ENCODE results near the gene GRIK3. TPM values are rescaled to one million over a fixed set of nuclear protein-coding genes. Genes with fewer than 3 reads are reported as not detected.
A peak's percentile ranks its signal among the peaks of the same experiment; 100 is the strongest.
"Not testable (repeated sequence)": the region's sequence is repeated elsewhere in the genome, so short reads cannot be mapped to it uniquely, and the experiment has no call there.

GRIK3 gene
- total and polyA plus RNA-seq, 4 donors = 0.03 to 0.08 (median 0.05) TPM; not detected in 1

DNA sequence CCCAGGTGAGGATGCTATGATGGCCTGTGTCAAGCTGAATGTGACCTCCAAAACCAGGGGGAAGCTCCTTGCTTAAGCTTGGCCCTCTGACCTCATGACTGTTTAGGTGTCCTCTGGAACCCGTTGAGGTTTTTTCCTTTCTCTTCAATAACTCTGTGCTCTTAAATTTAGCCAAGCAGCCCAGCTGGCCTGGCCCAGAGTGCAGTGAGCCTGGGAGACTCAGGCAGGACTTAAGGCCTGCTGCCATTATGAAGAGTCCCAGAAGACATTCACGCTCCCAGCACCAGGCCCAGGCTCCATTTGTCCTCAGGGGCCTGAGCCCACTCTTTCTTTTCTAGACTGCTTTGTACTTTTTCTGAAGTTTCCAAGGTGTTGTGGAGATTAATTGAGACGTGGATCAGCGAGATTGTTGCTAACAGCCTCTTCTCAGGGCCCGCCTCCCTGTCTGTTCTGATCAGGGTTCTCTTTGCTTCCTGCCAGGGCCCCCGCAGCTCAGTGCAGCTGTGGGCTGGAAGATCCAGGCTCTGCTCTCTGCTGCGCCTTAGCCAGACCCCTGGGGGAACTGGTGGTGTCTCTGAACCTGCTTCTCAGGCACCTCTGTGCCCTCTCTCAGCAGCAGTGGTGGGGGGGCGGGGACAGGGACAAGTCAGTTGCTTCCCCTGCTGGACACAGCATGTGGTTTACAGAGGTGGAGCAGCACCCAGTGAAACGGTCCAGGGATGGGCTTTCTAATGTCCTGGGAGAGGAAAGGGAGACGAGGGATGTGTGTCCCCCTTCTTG, 124.2 kb downstream of the GRIK3 start:
- TF ChIP-seq ATF3 (IDR thresholded peaks at IDR 0.05) (no peak), HNF4A (conservative IDR thresholded peaks at IDR 0.05) (no peak), MAX (IDR thresholded peaks at IDR 0.05) (no peak), EGR1 (IDR thresholded peaks at IDR 0.05; ENCODE audit: low read depth in 2 of 2) (no peak), JUND (IDR thresholded peaks at IDR 0.05) (no peak), ZBTB33 (IDR thresholded peaks at IDR 0.05) (no peak), SP1 (IDR thresholded peaks at IDR 0.05) (no peak), RXRA (IDR thresholded peaks at IDR 0.05) (no peak), FOXA1 (IDR thresholded peaks at IDR 0.05) (no peak), RAD21 (IDR thresholded peaks at IDR 0.05) (no peak)
- TF ChIP-seq, protein P1, sequence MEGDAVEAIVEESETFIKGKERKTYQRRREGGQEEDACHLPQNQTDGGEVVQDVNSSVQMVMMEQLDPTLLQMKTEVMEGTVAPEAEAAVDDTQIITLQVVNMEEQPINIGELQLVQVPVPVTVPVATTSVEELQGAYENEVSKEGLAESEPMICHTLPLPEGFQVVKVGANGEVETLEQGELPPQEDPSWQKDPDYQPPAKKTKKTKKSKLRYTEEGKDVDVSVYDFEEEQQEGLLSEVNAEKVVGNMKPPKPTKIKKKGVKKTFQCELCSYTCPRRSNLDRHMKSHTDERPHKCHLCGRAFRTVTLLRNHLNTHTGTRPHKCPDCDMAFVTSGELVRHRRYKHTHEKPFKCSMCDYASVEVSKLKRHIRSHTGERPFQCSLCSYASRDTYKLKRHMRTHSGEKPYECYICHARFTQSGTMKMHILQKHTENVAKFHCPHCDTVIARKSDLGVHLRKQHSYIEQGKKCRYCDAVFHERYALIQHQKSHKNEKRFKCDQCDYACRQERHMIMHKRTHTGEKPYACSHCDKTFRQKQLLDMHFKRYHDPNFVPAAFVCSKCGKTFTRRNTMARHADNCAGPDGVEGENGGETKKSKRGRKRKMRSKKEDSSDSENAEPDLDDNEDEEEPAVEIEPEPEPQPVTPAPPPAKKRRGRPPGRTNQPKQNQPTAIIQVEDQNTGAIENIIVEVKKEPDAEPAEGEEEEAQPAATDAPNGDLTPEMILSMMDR (IDR thresholded peaks at IDR 0.05; ENCODE audit: low read depth, low read length, missing input control) = no peak
- 44% methylated on average over 10 of the region's 10 CpGs for WGBS

DNA sequence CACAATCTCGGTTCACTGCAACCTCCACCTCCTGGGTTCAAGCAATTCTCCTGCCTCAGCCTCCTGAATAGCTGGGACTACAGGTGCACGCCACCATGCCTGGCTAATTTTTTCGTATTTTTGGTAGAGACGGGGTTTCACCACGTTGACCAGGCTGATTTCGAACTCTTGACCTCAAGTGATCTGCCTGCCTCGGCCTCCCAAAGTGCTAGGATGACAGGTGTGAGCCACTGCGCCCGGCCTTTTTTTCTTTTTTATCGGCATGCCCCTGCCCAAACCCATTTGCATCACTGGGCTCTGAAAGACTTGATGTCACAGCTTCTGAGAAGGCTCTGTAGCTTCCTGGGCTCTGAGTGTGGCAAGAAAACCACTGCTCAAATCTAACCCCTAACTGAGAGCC, 125.0 kb downstream of the GRIK3 start:
- 81% methylated on average over 10 of the region's 10 CpGs for WGBS
- H3K27me3 ChIP-seq (ENCODE audit: control insufficient read depth in 4 of 4, insufficient read depth in 4 of 4, low read length in 3 of 4); H3K4me3 ChIP-seq (ENCODE audit: low read depth in 1 of 3, low read length in 3 of 3); H3K36me3 ChIP-seq (ENCODE audit: control insufficient read depth in 4 of 4, insufficient read depth in 3 of 4, low read depth in 1 of 4, low read length in 3 of 4); H3K4me1 ChIP-seq (ENCODE audit: control insufficient read depth in 4 of 4, insufficient read depth in 4 of 4, low read length in 3 of 4); H3K9me3 ChIP-seq (ENCODE audit: control insufficient read depth in 4 of 4, low read length in 3 of 4); H3K27ac ChIP-seq (ENCODE audit: low read depth in 1 of 2, low read length in 2 of 2); H3K9ac ChIP-seq (ENCODE audit: low read depth in 1 of 2, low read length in 2 of 2): not testable (repeated sequence)
- DNase-seq (ENCODE audit: low spot score) = peak; percentile 12

More for the DNA sequence above, 124.2 kb downstream of the GRIK3 start:
- Histone ChIP-seq H3K9me3 (ENCODE audit: control insufficient read depth in 4 of 4, low read length in 3 of 4) (no peaks in the 10 kb centered on the region), H3K27me3 (ENCODE audit: control insufficient read depth in 4 of 4, insufficient read depth in 4 of 4, low read length in 3 of 4) (peaks cover 0 to 3% (median 0%) of the 10 kb centered on the region in 4 donors), H3K9ac (ENCODE audit: low read depth in 1 of 2, low read length in 2 of 2) (no peak overlapping the region), H3K4me3 (ENCODE audit: low read depth in 1 of 3, low read length in 3 of 3) (no peak overlapping the region), H3K27ac (ENCODE audit: low read depth in 1 of 2, low read length in 2 of 2) (no peak overlapping the region), H3K4me1 (ENCODE audit: control insufficient read depth in 4 of 4, insufficient read depth in 4 of 4, low read length in 3 of 4) (no peaks in the 10 kb centered on the region), H3K36me3 (ENCODE audit: control insufficient read depth in 4 of 4, insufficient read depth in 3 of 4, low read depth in 1 of 4, low read length in 3 of 4) (no peaks in the 10 kb centered on the region)
- peak; percentile 28 for DNase-seq (ENCODE audit: low spot score)

DNA sequence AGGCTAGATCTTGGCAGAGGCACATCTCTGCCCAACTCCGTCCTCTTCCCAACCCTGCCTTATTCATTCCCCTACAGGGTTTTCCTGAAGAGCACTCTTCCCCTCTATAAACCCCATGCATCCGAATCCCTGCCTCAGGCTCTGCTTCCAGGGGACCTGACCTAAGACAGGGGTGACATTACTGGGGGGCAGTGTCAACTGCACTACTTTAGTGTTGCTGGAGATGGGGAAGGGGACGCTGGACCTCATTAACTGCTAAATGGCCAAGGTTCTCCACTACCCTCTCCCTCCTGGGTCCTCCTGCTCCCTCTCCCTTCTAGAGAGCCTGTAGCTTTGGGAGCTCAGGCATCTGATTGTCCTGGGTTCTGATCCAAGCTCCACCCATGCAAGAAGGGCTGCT, 126.2 kb downstream of the GRIK3 start:
- H3K4me1 ChIP-seq (ENCODE audit: control insufficient read depth in 4 of 4, insufficient read depth in 4 of 4, low read length in 3 of 4) = no peaks in the 10 kb centered on the region
- 75% methylated on average over 3 of the region's 3 CpGs for WGBS
- no peaks in the 10 kb centered on the region for H3K27me3 ChIP-seq (ENCODE audit: control insufficient read depth in 4 of 4, insufficient read depth in 4 of 4, low read length in 3 of 4)
- H3K36me3 ChIP-seq (ENCODE audit: control insufficient read depth in 4 of 4, insufficient read depth in 3 of 4, low read depth in 1 of 4, low read length in 3 of 4) = no peaks in the 10 kb centered on the region
- no peak overlapping the region for H3K4me3 ChIP-seq (ENCODE audit: low read depth in 1 of 3, low read length in 3 of 3)
- no peak overlapping the region for H3K27ac ChIP-seq (ENCODE audit: low read depth in 1 of 2, low read length in 2 of 2)
- H3K9me3 ChIP-seq (ENCODE audit: control insufficient read depth in 4 of 4, low read length in 3 of 4) = no peaks in the 10 kb centered on the region
- no peak overlapping the region for H3K9ac ChIP-seq (ENCODE audit: low read depth in 1 of 2, low read length in 2 of 2)
- DNase-seq (ENCODE audit: low spot score) = peak; percentile 27
- TF ChIP-seq JUND (IDR thresholded peaks at IDR 0.05) (no peak), REST (IDR thresholded peaks at IDR 0.05) (no peak), YY1 (IDR thresholded peaks at IDR 0.05) (no peak), RXRA (IDR thresholded peaks at IDR 0.05) (no peak), NR2F2 (IDR thresholded peaks at IDR 0.05) (no peak), ZBTB33 (IDR thresholded peaks at IDR 0.05) (no peak)
- TF ChIP-seq, protein P1 (IDR thresholded peaks at IDR 0.05; ENCODE audit: low read depth, low read length, missing input control) = no peak

All from liver (tissue), 9 donors.